HAP-1 (cell line): ENCODE results near the gene AP2M1.

Experiments used
- DNase-seq, 2 experiments: peaks; one replicate each; pipeline ENCODE4 v3.0.0-alpha.2; 2016 to 2020; ENCODE audit warnings: low spot score in 2 of 2
- H3K27me3 ChIP-seq: fragments of 250-450 bp; sonication (Bioruptor Pico); 2 replicates; pipeline ENCODE4 v1.5.1; 2020; ENCODE audit warnings: low read depth, mild to moderate bottlenecking, moderate library complexity
- H3K36me3 ChIP-seq: fragments of 250-450 bp; sonication (Bioruptor Pico); replicated peaks from 2 replicates; pipeline ENCODE4 v1.5.1; 2020; ENCODE audit warnings: mild to moderate bottlenecking
- H3K4me1 ChIP-seq: fragments of 250-450 bp; sonication (Bioruptor Pico); 2 replicates; pipeline ENCODE4 v1.5.1; 2020; ENCODE audit warnings: mild to moderate bottlenecking
- H3K4me3 ChIP-seq: fragments of 250-450 bp; sonication (Bioruptor Pico); 2 replicates; pipeline ENCODE4 v1.5.1; 2020; ENCODE audit warnings: mild to moderate bottlenecking, moderate library complexity
- H3K9me3 ChIP-seq: fragments of 250-450 bp; sonication (Bioruptor Pico); 2 replicates; pipeline ENCODE4 v1.5.1; 2020; ENCODE audit warnings: mild to moderate bottlenecking, moderate library complexity
- in situ Hi-C: fragments of 300-500 bp; cut with MboI; formaldehyde crosslinking; loops from 3 replicates; pipeline ENCODE4 v1.14.3; 2020; ENCODE audit warnings: low sequenced_read_pairs, inconsistent platforms, mixed read lengths

The AP2M1 gene

DNA sequence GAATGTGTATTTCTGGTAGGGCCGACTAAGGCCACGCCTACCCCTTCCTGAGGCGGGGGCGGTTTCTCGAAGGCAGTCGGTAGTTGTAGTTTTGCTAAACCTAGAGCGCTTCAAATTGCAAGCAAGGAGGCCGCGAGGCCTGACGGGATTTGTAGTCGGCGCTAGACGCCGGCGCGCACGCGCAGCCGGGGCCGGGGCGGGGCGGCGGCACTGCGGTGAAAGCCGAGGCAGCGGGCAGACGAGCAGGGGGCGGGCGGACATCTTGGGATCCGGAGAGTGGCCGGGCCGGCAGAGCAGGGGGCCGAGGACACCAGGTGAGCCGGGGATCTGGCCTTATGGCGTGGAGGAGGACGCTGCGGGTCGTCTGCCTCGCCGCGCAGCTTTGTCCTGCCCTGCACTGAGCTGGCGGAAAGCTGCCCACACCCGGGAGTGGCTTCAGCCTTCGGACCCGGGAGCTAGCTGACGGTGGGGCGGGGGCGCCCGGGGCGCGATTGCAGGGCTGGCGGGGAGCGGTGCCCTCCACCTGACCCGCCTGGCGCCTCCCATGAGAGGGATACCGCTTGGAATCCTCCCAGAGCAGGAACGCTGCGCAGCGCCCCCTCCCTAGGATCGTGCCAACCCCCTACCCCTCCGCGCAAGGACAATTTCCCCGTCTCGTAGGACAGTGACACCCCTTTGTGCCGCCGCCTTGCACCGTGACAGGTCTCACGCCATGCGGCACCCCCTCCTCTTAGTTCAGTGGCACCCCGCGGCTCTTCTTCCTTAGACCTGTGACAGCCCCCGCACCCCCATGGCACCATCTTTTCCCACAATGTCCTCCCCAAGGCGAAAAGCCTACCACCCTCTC is at the start of gene AP2M1:
AP2M1 (plus strand) TSS at position 210 of the 847 bp plus-strand sequence. CDS start 2,139 bp downstream, outside the sequence.
- in situ Hi-C loops, result no loop called here
- Histone ChIP-seq H3K4me3 (peak within 1 kb of the TSS; percentile 93), H3K9me3 (no peaks in the 10 kb centered on the region), H3K27me3 (no peaks in the 10 kb centered on the region), H3K4me1 (peaks cover 12% of the 10 kb centered on the region), H3K36me3 (peaks cover 48% of the 10 kb centered on the region)
- peak; percentile 97 to 99 for DNase-seq

DNA sequence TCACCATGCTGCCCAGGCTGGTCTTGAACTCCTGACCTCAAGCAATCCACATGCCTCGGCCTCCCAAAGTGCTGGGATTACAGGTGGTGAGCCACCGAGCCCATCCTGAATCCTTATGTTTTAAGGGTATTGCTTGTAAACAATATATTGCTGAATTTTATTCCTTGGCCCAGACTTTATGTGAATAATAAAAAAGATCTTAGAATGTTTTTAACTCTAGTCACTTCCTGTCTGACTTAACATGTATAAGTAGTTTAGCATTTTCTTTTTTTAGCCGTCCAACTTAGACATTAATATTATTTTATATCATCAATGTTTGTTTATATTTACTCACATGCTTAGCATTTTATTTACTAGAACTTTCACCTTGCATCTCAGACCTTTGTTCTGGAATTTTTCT is 48.6 kb upstream of the AP2M1 start:
- H3K27me3 ChIP-seq, result no peaks in the 10 kb centered on the region
- no peaks in the 10 kb centered on the region for H3K9me3 ChIP-seq
- H3K4me1 ChIP-seq, result no peaks in the 10 kb centered on the region
- in situ Hi-C loops, result no loop called here
- H3K36me3 ChIP-seq, result no peaks in the 10 kb centered on the region
- no peak overlapping the region for H3K4me3 ChIP-seq
- DNase-seq, result no peak

DNA sequence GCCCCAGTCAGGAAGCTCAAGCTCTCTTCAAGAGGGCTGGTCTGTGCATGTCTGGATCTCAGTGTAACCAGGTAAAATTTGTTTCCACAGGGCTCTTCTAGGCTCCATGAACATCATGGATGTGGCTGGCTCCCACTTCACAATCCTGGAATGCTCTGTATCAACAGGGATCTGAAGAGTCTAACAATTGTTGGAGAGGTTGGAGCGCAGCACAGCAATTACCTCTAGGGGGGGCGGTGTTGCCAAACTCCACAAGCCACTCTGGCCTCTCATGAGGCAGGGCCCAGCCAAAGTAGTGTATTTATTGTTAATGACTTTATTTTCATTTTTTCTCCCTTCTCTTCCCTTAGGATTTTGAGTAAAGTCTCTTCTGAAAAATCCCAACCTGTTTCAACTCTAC is 45.6 kb upstream of the AP2M1 start:
- in situ Hi-C loops, result no loop called here
- Histone ChIP-seq H3K27me3 (no peaks in the 10 kb centered on the region), H3K36me3 (no peaks in the 10 kb centered on the region), H3K9me3 (no peaks in the 10 kb centered on the region), H3K4me1 (peaks cover 7% of the 10 kb centered on the region), H3K4me3 (no peak overlapping the region)
- peak in 1 of 2 experiments; percentile 63 for DNase-seq

DNA sequence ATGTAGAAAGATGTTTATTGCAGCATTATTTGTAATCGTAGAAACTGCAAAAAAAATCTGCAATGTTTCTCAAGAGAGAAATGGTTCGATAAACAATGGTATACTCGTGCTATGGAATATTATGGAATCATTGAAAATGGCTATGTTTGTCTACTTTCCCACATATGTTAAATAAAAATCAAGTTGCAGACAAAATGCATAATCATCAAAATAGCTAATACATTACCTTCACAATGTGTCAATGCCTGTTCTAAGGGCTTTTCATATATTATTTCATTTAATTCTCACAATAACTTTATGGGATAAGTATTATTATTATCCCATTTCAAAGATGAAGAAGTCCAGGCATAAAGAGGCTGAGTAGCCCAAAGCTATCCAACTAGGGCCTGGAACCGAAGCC is 41.7 kb upstream of the AP2M1 start:
- no peak overlapping the region for H3K4me3 ChIP-seq
- H3K27me3 ChIP-seq, result no peaks in the 10 kb centered on the region
- H3K9me3 ChIP-seq, result no peaks in the 10 kb centered on the region
- H3K36me3 ChIP-seq, result peaks cover 12% of the 10 kb centered on the region
- H3K4me1 ChIP-seq, result peaks cover 16% of the 10 kb centered on the region
- in situ Hi-C loops, result no loop called here
- no peak for DNase-seq

DNA sequence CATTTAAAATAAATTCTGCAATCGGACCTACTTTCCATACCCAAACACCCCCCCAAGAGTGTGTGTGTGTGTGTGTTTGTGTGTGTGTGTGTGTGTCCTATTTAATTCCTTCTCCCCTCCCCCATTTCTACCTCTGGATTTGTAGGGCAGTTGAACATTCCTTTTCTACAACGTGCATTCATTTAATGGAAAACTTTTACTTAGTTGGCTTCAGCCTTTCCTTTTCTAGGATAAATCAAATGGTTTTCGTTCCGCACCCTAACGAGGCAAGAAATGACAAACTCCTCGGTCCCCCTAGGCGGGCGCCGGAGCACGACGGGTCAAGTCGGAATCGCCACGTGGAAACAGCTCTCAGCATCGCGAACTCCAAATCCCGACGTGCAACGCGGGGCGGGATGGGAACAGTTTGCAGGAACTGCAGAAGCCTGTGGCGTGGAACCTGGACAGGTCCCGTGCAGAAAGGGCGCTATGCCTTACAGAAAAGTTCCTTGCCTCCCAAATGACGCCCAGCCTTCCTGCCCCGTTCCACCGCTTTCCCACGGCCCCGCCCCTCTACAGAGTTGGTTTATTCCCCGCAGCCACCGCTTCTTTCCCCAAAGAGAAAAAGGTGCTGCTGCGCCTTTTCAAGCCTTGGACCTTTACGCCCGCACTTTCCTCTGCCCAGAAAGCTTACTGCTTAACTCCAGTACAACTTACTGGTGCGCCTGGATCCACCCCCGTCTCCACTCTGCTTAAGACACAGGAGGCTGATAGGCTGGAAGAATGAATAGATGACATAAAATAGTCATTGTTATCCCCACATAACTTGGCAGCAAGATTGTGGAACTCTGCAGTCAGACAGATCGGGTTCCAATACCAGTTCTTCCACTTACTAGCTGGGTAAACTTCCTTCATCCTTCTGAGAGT is 40.6 kb upstream of the AP2M1 start:
- in situ Hi-C loops, result no loop called here
- Histone ChIP-seq H3K36me3 (peaks cover 19% of the 10 kb centered on the region), H3K4me1 (peaks cover 16% of the 10 kb centered on the region), H3K27me3 (no peaks in the 10 kb centered on the region), H3K9me3 (no peaks in the 10 kb centered on the region), H3K4me3 (peak overlapping the region; percentile 97)
- DNase-seq, result peak; percentile 88 to 93

DNA sequence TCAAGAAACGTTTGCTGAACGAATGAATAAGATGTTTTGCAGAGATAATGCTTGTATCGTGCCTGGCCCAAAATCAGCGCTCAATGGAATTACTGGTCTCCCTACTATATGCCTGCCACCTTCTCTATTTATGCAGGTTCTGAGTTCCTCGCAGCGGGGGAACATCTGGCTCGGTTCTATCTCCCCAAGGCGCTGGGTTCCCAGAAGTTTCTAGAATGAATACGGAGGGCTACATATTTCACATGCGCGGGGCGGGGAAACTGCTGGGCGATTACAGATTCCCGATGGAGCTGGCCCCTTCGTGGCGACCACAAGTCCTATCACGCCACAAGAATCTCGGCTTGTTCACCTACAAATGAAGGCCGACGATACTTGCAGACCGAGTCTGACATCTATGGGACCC is 39.9 kb upstream of the AP2M1 start:
- H3K9me3 ChIP-seq, result no peaks in the 10 kb centered on the region
- peaks cover 16% of the 10 kb centered on the region for H3K4me1 ChIP-seq
- no peaks in the 10 kb centered on the region for H3K27me3 ChIP-seq
- in situ Hi-C loops, result no loop called here
- peaks cover 19% of the 10 kb centered on the region for H3K36me3 ChIP-seq
- peak overlapping the region; percentile 97 for H3K4me3 ChIP-seq
- no peak for DNase-seq

DNA sequence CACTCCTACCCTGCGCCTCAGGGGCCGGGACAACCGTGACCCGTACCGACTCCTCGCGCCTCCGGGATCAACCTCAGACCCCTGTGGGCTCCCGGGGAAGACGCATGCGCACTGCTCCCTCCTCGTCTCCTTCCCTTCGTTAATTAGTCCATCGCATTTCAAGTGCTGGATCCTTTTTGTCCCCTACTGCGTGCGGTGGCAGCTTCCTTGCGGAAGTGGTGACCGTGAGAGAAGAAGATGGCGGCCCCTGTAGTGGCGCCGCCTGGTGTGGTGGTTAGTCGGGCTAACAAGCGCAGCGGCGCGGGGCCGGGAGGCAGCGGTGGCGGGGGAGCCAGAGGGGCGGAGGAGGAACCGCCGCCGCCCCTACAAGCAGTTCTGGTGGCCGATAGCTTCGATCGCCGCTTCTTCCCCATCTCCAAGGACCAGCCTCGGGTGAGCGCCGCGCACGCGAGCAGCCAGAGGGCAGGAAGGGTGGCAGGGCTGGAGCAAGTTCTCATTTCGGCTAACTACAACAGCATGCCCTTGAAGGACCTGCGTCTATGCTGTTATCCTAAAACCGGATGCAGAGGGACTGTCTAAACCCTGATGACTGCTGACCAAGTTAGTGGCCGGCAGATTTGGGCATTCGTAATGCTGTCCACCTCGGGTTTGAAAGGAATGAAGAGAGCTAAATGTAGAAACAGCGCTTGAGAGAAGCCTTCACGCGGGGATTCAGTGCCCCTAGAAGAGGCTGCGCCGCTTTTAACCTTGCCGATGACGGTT is 39.3 kb upstream of the AP2M1 start, which contains the start of gene EIF2B5:
EIF2B5 (plus strand) TSS at position 210 of the 762 bp plus-strand sequence; CDS start at position 238, 28 bp downstream.
- H3K4me1 ChIP-seq, result peaks cover 16% of the 10 kb centered on the region
- DNase-seq, result peak; percentile 94 to 95
- in situ Hi-C loops, result no loop called here
- no peaks in the 10 kb centered on the region for H3K27me3 ChIP-seq
- peak within 1 kb of the TSS; percentile 97 for H3K4me3 ChIP-seq
- H3K36me3 ChIP-seq, result peaks cover 23% of the 10 kb centered on the region
- no peaks in the 10 kb centered on the region for H3K9me3 ChIP-seq

DNA sequence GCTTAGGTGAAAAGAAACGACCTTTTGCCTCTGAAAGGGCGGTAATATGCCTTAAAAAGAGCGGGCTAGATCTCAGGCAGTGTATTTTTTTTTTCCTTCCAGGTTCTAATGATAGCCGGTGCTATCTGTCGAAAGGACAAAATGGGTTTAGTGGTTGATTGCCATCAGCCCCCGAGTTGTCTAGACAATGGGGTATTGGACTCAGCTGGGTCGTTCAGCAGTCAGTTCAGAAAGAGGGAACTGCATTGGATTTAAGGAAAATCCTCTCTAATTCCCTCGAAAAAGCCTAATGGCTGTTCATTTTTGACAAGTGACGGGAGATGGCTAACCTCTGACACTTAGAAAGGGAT is 38.8 kb upstream of the AP2M1 start:
- peaks cover 16% of the 10 kb centered on the region for H3K4me1 ChIP-seq
- in situ Hi-C loops, result no loop called here
- no peaks in the 10 kb centered on the region for H3K9me3 ChIP-seq
- H3K27me3 ChIP-seq, result no peaks in the 10 kb centered on the region
- no peak for DNase-seq
- H3K4me3 ChIP-seq, result peak overlapping the region; percentile 97
- H3K36me3 ChIP-seq, result peaks cover 29% of the 10 kb centered on the region

DNA sequence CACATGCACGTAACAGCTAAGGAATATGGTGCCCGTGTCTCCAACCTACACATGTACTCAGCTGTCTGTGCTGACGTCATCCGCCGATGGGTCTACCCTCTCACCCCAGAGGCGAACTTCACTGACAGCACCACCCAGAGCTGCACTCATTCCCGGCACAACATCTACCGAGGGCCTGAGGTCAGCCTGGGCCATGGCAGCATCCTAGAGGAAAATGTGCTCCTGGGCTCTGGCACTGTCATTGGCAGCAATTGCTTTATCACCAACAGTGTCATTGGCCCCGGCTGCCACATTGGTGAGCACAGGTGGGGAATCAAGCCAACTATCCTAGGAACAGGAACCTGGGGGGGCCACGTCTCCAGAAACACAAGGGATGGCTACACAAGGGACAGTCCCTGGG is 34.2 kb upstream of the AP2M1 start:
- H3K4me1 ChIP-seq, result peaks cover 10% of the 10 kb centered on the region; the same call in 1 of the 2 replicates
- no peaks in the 10 kb centered on the region for H3K9me3 ChIP-seq
- H3K27me3 ChIP-seq, result no peaks in the 10 kb centered on the region
- in situ Hi-C loops, result no loop called here
- H3K36me3 ChIP-seq, result peaks cover 74% of the 10 kb centered on the region
- no peak overlapping the region for H3K4me3 ChIP-seq
- no peak for DNase-seq

DNA sequence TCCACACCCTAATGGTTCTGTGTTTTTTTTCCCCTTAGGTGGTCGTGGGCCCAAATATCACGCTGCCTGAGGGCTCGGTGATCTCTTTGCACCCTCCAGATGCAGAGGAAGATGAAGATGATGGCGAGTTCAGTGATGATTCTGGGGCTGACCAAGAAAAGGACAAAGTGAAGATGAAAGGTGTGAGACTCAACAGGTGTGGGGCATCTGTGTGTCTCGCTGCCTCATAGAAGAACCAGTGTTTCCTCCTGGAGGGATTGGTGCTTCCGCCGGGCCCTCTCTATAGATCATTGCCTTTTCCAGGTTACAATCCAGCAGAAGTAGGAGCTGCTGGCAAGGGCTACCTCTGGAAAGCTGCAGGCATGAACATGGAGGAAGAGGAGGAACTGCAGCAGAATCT is 32.5 kb upstream of the AP2M1 start:
- Histone ChIP-seq H3K4me3 (no peak overlapping the region), H3K36me3 (peaks cover 78% of the 10 kb centered on the region), H3K9me3 (no peaks in the 10 kb centered on the region), H3K27me3 (no peaks in the 10 kb centered on the region), H3K4me1 (no peaks in the 10 kb centered on the region; the same call in 1 of the 2 replicates)
- in situ Hi-C loops, result no loop called here
- DNase-seq, result no peak

DNA sequence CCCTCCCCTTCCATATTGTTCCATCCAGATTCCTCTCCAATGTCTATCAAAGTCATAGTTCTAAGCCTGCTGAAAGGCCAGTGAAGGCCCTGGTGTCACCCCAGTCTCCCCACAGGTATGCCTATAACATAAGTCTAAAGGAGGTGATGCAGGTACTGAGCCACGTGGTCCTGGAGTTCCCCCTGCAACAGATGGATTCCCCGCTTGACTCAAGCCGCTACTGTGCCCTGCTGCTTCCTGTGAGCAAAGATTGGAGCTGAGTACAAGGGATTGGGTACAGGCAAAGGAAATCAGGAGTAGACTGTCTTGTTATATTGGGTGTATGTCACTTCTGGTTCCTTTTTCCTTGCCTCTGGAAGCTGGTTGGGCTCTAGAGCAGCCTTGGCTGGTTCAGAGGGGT is 31.3 kb upstream of the AP2M1 start:
- peaks cover 69% of the 10 kb centered on the region for H3K36me3 ChIP-seq
- no peaks in the 10 kb centered on the region; the same call in 1 of the 2 replicates for H3K4me1 ChIP-seq
- in situ Hi-C loops, result no loop called here
- no peak overlapping the region for H3K4me3 ChIP-seq
- H3K9me3 ChIP-seq, result no peaks in the 10 kb centered on the region
- DNase-seq, result no peak
- no peaks in the 10 kb centered on the region for H3K27me3 ChIP-seq

DNA sequence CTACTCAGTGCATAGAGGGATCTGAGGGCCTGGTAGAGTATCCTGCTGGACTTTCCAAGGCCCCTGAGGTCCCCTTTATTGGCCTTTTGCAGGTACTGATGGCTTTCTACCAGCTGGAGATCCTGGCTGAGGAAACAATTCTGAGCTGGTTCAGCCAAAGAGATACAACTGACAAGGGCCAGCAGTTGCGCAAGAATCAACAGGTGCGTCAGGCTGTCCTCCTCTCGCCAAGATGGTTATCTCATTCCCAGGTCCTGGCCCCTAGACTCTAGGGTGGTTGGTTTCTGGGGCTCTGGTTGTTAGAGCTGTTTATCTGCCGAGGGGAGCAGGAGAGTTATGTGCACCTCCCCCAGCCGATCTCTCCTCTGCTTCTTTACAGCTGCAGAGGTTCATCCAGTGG is 30.1 kb upstream of the AP2M1 start:
- no peak for DNase-seq
- in situ Hi-C loops, result no loop called here
- no peaks in the 10 kb centered on the region; the same call in 1 of the 2 replicates for H3K4me1 ChIP-seq
- H3K36me3 ChIP-seq, result peaks cover 64% of the 10 kb centered on the region
- H3K4me3 ChIP-seq, result no peak overlapping the region
- H3K9me3 ChIP-seq, result no peaks in the 10 kb centered on the region
- H3K27me3 ChIP-seq, result no peaks in the 10 kb centered on the region

DNA sequence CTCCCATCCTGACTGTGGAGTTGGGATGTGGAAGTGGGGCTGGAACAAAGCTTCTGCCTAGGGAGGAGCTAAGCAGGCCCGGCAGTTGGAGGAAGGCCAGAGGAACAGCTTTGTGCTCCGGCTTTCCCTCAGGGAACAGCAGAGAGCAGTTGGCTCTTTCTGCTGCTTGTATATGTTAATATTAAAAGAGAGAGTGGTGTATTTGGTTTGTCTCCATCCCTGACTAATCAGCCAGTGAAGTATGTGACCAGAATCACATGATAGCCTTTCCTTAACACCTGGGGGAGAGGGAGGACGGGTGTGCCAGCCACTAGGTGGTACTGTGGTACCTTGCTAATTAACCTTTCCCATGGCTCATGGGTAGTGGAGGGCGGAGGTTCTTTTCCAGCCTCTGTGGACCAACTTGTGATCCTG is 29.5 kb upstream of the AP2M1 start:
- Histone ChIP-seq H3K36me3 (peaks cover 61% of the 10 kb centered on the region), H3K9me3 (no peaks in the 10 kb centered on the region), H3K4me3 (no peak overlapping the region), H3K4me1 (no peaks in the 10 kb centered on the region; the same call in 1 of the 2 replicates), H3K27me3 (no peaks in the 10 kb centered on the region)
- peak in 1 of 2 experiments; percentile 42 for DNase-seq
- in situ Hi-C loops, result no loop called here
